GM19455 (cell line): ENCODE measurements around the gene PTK6.
A peak's percentile ranks its signal among the peaks of the same experiment; 100 is the strongest.

Experiments used
- ATAC-seq: cut with Tn5 transposase; IDR thresholded peaks from one replicate; pipeline ENCODE4 v1.9.1; 2021; ENCODE audit not compliant: unreplicated experiment

PTK6 gene

DNA sequence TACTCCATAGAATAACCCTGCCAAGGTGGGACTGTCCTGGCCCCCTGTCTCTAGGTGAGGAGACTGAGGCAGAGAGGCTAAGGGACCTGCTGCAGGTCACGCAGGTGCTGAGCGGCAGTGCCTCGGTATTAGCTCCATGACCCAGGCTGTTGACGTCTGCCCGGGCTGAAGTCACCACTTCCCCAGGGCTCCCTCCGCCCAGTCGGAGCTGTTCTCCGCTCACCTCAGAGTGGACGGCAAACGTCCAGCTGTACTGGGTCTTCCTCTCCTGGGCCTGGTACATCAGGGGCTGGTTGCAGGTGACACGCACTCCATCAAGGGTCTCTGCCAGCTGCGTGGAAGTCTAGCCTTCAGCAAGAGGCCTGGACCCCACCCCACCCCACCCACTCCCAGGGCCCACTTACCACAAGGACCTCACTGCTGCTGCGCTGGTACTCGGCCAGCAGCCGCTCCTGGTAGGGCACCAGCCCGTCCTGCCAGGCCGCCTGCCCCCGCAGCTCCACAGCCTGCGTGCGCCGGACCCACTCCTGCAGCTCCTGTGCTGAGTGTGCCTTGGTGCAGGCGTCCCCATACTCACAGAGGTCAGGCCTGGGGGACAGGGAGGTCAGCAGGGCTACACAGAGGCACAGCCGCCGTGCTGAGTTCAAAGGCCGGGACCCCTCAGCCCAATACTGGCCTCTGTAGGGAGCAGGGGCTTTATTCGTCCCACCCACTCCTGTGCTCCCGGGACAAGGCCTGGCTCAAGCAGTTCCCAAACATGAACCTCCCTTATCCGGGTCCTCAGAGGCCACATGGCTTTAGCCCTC, 33.3 kb upstream of the PTK6 start:
- no peak for ATAC-seq

DNA sequence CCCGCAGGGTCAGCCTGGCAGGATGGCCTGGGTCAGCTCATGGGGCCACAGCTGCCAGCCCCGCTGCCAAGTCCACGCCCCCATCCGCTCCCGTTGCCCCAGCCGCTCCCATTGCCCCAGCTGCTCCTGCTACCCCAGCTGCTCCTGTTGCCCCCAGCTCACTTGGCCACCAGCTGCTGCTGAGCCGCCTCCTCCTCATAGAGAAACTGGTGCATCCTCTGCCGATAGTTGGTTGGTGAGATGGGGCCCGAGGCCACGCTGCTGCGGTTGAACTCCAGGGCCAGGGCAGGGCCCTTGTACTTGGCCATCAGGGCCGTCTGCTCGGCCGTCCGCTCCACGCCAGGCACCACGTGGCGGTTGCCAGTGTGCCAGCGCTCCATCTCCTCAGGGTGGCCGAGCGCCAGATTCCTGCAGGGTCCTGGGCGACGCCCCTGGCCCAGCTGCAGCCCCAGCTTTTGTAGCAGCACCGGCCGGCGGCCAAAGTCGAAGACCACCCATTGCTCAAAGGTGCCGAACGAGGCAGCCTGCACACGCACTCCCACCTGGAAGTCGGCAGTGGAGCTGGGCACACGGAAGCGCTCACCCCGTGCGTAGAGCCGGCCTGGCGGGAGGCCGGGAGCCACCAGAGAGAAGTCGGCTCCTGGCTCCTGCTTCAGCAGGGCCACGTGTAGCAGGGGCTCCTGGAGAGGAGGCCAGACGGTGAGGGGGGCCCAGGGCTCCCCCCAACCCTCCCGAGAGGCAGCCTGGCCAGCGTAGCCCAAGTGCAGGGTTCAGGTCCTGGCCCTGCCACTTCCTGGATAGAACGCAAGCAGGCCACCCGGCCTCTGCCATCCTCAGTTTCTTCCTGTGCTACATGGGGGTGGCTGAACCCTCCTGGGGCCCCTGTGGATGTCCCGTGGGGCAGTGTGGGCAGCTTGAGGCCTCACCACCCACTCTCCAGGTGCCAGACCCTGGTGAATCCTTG, 32.1 kb upstream of the PTK6 start:
- ATAC-seq = no peak

DNA sequence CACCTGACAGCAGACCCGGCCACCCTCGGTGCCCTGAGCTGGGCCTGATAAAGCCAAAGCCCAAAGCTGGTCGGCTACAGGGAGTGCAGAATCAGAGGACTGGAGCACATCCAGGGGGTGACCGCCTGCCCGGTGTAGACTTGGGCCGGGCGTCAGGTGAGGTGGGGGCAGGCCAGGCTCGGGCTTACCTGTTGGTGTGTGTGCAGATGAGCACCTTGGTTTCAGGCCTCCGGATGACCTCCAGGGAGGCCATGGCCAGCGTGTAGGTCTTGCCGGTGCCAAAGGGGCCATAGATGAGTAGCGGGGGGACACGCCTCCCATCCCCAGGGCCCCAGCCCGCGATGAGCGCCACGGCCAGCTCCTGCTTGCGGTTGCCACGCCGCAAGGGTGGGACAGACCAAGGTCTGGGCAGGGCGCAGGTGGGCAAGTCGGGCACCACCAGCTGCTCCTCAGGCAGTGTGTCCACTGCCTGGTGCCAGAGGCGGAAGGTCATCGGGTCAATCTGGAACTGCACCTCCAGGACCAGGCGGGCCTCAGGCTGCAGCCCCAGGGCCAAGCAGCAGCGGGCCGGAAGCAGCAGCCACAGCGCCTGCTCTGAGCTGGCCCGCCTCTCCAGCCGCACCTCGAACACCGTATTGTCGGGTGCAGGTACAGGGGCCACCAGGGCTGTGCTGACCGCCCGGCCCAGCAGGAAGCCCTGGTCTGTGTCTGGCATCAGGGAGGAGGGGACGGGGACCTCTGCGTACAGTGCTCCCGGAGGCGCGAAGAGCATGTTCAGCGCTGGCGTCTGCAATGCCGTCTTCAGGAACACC, 31.2 kb upstream of the PTK6 start:
- ATAC-seq = no peak

GRCh38 chr20:63567386-63568169, 30.4 kb upstream of the PTK6 start:
- peak; percentile 61 for ATAC-seq

- ATAC-seq = no peak
These were observed 29.9 kb upstream of the PTK6 start for GRCh38 chr20:63567136-63567385.

GRCh38 chr20:63566395-63567135, 29.4 kb upstream of the PTK6 start:
- ATAC-seq = no peak

DNA sequence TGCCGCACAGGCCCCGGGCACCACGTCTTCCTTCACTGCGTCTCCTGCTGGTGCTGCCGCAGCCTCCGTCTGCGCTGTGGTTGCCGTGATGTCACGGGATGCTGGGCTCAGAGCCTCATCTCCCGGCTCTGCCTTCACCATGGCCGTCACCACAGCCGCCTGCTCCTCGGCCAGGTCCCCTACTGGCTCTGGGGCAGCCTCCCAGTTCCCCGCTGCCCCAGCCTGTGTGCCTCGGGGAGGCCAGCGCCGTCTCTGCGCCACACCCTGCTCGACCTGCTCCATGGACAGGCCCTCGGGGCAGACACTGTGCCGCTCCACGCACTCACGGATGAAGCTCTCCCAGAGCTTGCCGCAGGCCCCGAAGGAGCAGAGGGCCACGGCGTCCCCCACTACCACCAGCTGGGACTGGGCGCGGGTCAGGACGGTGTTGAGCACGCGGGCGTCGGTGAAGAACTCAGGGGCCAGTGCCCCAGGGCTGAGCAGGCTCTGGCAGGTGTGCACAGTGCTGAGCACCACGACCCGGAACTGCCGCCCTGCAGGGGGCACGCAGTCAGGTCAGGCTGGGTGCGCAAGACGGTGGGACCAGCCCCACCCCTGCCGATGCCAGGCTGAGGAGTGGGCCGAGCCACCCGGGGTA, 28.6 kb upstream of the PTK6 start:
- ATAC-seq = no peak

- no peak for ATAC-seq
These were observed 28.0 kb upstream of the PTK6 start for GRCh38 chr20:63565021-63565698.

DNA sequence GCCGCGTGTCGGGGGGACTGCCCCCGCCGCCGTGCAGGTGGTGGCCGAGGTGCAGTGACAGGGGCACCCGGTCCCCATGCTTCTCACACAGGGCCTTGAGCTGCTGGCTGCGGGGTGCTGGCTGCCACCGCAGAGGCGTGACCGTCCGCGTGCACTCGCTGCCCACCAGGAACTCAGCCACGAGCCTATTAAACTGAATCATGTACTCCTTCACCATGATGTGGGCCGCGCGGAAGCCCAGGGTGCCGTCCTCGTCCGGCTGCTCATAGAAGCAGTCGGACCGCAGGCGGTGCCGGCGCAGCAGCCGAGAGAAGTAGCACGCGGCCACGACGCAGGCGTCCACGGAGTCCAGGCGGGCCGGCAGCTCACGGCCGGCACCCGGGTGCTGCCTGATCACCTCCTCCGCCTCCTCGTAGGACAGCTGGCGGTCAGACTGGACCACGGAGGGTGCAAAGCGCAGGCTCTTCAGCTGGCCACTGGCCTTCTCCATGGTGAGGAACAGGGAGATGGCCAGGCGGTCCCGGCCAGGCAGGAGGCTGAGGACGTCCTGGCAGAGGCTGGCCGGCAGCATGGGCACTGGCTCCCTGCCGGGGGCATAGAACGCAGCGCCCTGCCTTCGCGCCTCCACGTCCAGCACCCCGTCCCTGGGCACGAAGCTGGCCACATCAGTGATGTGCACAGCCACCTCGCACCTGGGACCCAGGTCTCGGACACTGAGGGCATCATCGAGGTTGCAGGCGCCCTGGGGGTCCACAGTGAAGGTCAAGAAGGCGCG, 27.0 kb upstream of the PTK6 start:
- ATAC-seq = no peak

- ATAC-seq = no peak
These were observed 26.2 kb upstream of the PTK6 start for GRCh38 chr20:63563225-63563935.

DNA sequence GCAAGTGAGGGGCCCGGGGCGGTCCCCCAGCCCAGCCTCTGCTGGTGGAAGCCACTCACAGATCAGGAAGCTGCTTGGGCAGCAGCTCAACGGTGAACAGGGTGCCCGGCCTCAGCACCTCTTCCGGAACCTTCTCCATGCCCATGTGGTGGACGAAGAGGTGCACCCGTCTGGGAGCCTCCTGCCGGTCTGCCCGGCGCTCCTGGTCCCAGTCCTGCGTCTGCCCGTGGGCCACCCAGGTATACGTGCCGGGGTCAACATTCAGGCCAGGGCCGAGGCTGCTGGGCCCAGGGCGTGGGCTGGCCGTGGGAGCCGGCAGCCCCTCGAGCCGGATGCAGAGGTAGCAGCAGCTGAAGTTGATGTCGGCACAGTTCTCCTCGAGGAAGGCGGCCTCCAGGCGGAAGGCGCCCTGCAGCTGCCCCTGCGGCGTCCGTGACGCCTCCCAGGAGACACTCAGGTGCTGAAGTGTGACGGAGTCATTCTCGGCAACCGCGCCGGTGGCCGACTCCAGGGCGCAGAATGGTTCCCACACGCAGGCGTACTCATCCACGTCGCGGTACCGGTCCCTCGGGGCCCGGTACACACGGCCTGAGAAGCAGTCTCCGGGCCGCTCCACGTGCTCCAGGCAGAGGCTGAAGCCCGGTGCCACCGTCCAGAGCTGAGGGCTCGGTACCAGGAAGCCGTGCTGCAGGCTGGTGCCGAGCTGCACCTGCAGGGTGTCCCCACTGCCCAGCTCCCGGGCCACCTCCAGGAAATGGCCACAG, 25.5 kb upstream of the PTK6 start:
- ATAC-seq = no peak

DNA sequence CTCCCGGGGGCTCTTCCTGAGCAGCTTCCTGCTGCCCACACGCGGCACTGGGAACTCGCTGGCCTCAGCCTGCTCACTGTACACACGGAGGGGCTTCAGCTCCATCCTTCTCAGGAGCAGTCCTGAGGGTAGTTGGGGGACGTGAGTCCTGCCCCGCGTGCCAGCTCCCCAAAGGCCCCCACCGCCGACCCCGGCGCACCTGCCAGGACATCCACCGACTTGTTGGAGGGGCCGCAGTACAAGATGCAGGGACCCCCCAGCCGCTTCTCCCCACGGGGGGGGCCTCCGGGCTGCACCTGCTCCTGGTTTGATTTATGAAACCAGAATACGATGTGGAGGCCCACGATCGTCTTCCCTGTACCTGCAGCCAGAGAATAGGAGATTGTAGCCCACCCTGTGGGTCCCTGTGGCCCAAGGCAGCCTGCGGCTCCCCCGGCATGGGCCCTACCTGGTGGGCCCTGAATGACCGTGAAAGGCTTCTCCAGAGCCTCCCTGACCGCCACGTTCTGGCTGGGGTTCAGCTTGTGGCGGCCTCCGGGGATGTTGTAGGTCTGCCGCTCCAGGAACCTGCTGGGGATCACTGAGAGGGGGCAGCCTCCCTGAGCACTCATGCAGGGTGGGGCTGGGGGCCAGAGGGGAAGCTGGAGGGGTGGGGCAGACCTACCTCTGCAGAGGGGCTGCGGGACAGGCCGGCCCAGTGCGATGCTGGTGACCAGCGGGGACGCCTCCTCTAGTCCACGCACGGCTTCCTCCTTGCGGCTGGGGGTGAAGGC, 24.6 kb upstream of the PTK6 start:
- ATAC-seq = no peak

DNA sequence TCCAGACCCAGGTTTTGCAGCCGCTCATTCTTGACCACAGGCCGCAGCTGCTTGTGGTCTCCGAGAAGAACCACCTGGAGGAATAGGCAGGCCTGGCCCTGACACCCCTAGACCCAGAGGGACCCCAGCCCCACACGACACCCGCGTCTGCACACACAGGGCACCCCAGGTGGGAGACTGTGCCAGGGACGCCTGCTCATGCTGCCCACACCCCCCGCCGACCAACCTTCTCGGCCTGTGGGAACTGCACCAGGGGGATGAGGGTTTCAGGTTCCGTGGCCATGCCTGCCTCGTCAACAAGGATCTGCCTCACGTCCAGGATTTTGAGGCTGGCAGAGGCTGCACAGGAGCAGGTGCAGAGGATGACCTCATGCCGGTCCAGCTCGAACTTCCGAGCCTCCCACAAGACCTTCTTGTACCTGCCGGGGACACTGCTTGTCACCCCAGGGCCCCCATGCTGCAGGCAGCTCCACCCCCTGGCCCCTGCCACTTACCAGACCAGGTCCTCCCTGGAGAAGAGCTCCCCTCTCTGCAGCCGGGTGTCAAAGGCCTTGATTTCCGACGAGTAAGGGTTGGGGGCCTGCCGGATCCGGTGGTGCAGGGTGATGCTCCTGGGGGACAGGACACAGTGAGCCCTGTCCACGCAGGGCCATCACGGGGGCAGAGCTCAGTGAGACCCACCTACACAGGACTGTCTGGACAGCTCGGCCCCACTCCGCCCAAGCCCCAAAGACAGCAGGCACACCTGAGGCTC, 23.9 kb upstream of the PTK6 start:
- no peak for ATAC-seq

DNA sequence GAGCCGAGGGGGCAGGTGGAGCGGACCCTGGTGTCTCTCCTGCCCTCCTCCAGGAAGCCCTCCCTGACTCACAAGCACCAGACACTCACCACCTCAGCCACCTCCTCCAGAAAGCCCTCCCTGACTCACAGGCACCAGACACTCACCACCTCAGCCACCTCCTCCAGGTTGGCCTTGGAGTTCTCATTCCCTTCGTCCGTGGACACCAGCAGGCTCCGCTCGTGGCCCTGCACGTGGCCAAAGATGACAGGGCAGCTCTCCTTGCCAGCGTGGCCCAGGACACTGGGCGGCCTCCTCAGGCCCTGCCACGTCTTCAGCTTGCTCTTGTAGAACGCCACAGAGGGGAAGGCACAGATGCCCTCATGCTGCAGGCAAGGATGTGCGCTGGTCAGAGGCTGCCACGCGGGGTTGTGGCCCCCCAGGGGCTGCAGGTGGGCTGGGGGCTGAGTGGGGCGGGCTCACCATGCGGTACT, 23.2 kb upstream of the PTK6 start:
- ATAC-seq = no peak
